PC-9 (cell line): ENCODE data around the gene PTPRG.

Source experiments
- EZH2 ChIP-seq: fragments of 200-600 bp; sonication (generic); IDR thresholded peaks from 2 replicates; pipeline ENCODE4 v1.8.0; 2017; ENCODE audit warnings: antibody characterized with exemption, low read depth
- TF ChIP-seq, protein P1 (sequence below): fragments of 200-600 bp; sonication (generic); conservative IDR thresholded peaks from 2 replicates; pipeline ENCODE4 v1.6.1; 2017; ENCODE audit warnings: mixed run types, antibody characterized with exemption, mild to moderate bottlenecking, moderate library complexity

DNA sequence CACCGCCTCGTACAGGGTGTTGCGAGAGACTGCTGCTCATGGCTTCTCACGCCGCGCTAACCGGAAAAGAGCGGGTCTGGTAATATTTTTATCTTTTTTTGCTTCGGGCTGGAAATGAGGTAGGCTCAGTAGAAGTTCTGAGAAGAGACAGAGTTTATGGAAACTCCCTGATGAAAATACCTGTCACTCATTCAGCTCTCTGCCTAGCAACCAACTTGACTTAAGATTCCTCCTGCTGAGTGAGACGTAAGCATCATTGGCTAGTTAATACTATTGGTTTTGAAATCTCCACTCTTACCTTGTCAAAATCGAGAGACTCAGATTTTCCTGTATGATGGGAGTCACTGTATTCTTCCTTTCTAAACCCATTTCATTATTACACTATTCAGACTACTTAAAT is 181.7 kb downstream of the PTPRG start:
- TF ChIP-seq, protein P1, sequence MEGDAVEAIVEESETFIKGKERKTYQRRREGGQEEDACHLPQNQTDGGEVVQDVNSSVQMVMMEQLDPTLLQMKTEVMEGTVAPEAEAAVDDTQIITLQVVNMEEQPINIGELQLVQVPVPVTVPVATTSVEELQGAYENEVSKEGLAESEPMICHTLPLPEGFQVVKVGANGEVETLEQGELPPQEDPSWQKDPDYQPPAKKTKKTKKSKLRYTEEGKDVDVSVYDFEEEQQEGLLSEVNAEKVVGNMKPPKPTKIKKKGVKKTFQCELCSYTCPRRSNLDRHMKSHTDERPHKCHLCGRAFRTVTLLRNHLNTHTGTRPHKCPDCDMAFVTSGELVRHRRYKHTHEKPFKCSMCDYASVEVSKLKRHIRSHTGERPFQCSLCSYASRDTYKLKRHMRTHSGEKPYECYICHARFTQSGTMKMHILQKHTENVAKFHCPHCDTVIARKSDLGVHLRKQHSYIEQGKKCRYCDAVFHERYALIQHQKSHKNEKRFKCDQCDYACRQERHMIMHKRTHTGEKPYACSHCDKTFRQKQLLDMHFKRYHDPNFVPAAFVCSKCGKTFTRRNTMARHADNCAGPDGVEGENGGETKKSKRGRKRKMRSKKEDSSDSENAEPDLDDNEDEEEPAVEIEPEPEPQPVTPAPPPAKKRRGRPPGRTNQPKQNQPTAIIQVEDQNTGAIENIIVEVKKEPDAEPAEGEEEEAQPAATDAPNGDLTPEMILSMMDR, result no peak
- no peak for TF ChIP-seq EZH2
